Right cardiac atrium (tissue), 5 donors: ENCODE results near the gene LASP1. TPM values are rescaled to one million over a fixed set of nuclear protein-coding genes. Genes with fewer than 3 reads are reported as not detected.
"Not testable (repeated sequence)": the region's sequence is repeated elsewhere in the genome, so short reads cannot be mapped to it uniquely, and the experiment has no call there.

Source experiments
- ATAC-seq, 2 donors: fragments of 200-7000 bp; cut with Tn5 transposase; one replicate each; pipeline versions ENCODE4 v1.8.0 to v1.9.1; 2020; ENCODE audit warnings: moderate library complexity in 2 of 2, mild to moderate bottlenecking in 1 of 2
- DNase-seq, 3 donors: peaks; one replicate each; pipeline ENCODE4 v3.0.0-alpha.2; 2020
- H3K27ac ChIP-seq: one replicate; pipeline ENCODE4 v1.5.1; 2013; ENCODE audit warnings: mild to moderate bottlenecking, low read length, control low read depth, moderate library complexity
- H3K27me3 ChIP-seq: one replicate; pipeline ENCODE4 v1.6.1; 2013; ENCODE audit not compliant: control insufficient read depth, insufficient read depth
- H3K4me1 ChIP-seq: one replicate; pipeline ENCODE4 v1.6.1; 2013; ENCODE audit warnings: low read length; ENCODE audit not compliant: control insufficient read depth, insufficient read depth
- H3K4me3 ChIP-seq: one replicate; pipeline ENCODE4 v1.5.1; 2013; ENCODE audit warnings: low read length, control low read depth
- H3K9me3 ChIP-seq: one replicate; pipeline ENCODE4 v1.6.1; 2013; ENCODE audit warnings: low read length; ENCODE audit not compliant: control insufficient read depth
- WGBS: extraction: QIAGEN DNeasy Blood & Tissue Kit; methylation state at CpG from one replicate; pipeline ENCODE4 v1.1.7; 2013; 5-methylcytosine and 5-hydroxymethylcytosine counted together
- intact Hi-C, 4 donors: fragments of 100-400 bp; cut with DNase I; formaldehyde crosslinking; loops; one replicate each; pipeline versions ENCODE4 v1.11.0 to v1.14.0; 2022 to 2023
- polyA plus RNA-seq: library from polyadenylated mRNA; stranded (reverse); fragments of 200-250 nt; gene quantifications from one replicate; pipeline ENCODE4 v1.2.3, GENCODE V29; 2013
- total RNA-seq, 4 donors: library from RNA; stranded (reverse); fragmentation: NEBNext Ultra II Directional; extraction: Animal tissue kit (Norgen Biotek cat#: 25700); gene quantifications; one replicate each; pipeline ENCODE4 v1.2.1, GENCODE V29; 2021
- donor health status: healthy with polysubstance abuse.
- donor health status: DM: no; HTN: yes; CAD: no.
- donor health status: DM: no; HTN: no; CAD: no.
- donor health status: DM: no; HTN: yes; CAD: no; lungs with severe emphysema.
- donor health status: DM: yes; HTN: yes; CAD: no.

Gene LASP1
- total and polyA plus RNA-seq, 5 donors: 23.8 to 39.6 (median 34.8) TPM

DNA sequence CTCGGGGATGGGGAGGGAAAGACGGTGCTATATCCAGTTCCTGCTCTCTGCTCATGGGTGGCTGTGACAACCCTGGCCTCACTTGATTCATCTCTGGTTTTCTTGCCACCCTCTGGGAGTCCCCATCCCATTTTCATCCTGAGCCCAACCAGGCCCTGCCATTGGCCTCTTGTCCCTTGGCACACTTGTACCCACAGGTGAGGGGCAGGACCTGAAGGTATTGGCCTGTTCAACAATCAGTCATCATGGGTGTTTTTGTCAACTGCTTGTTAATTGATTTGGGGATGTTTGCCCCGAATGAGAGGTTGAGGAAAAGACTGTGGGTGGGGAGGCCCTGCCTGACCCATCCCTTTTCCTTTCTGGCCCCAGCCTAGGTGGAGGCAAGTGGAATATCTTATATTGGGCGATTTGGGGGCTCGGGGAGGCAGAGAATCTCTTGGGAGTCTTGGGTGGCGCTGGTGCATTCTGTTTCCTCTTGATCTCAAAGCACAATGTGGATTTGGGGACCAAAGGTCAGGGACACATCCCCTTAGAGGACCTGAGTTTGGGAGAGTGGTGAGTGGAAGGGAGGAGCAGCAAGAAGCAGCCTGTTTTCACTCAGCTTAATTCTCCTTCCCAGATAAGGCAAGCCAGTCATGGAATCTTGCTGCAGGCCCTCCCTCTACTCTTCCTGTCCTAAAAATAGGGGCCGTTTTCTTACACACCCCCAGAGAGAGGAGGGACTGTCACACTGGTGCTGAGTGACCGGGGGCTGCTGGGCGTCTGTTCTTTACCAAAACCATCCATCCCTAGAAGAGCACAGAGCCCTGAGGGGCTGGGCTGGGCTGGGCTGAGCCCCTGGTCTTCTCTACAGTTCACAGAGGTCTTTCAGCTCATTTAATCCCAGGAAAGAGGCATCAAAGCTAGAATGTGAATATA is 50.8 kb downstream of the LASP1 start:
- Histone ChIP-seq H3K27me3 (no peaks in the 10 kb centered on the region), H3K4me1 (peaks cover 20% of the 10 kb centered on the region), H3K9me3 (no peaks in the 10 kb centered on the region), H3K27ac (peak overlapping the region; percentile 47), H3K4me3 (no peak overlapping the region)
- intact Hi-C loops: no loop called here
- 48% methylated on average over 9 of the region's 9 CpGs for WGBS
- peak; percentile 36 to 76 for ATAC-seq
- DNase-seq: peak in 2 of 3 donors; percentile 43 to 59

DNA sequence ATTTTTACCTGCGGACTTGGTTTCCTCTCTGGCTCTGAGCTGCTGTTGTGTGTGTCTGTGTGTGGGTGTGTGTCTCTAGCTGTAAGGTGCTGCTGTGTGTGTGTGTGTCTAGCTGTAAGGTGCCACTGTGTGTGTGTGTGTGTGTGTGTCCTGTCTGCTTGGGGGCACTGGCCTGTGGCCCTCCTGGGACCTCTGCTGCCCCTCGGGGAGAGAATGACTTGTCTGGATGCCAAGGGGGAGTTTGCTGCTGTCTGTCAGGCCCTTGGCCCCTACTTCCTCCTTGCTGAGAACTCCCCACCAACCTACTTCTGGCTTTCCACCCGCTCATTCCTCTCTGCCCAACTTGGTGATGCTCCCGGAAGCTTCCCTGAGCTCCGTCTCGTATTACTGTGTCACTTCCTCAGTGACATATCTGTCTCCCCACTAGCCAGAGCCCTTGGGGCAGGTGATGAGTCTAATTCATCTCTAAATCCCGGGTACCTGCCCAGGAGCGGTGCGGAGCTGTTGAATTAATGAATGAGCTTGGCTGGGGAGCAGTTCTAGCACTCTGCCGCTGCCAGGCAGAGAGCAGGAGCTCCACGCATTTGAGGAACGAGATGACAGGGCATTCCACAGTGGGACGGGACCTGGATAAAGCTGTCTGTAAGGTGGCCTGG is 52.0 kb downstream of the LASP1 start:
- ATAC-seq: no peak
- WGBS: 57% methylated on average over 13 of the region's 13 CpGs
- DNase-seq: peak in 2 of 3 donors; percentile 44 to 60

DNA sequence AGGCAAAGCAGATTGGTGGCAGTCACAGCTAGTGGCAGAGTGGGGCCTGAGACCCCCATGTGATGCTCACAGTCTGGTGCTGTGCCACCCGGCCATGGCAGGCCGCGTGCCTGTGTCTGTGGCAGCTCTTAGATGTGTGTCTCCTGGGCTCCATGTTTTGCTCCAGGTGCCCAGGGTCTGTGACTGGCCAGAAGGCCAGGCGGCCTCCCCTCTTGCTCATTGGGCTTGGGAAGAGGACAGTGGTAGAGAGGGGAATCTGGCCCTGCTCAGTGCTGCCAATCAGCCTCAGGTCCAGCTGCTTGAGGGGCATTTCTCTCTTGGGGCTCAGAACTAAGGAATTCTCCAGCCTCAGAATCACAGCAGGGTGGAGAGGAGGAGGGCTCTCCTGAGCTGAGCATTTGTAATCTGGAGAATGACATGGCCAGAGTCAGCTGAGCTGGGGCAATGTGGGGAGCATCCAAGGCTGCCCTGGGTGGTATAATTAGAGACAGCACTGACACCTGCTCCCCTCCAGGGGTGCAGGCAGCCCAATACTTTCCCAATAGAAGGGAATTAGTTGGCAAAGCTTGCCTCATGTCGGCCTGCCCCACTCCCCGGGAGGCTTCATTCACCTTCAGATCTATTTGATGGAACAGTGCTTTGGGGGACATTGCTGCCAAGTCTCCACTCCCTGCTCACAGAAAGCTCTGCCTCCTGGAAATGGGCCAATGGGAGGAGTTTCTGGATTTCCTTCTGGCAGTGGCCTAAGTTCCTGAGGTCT is 52.9 kb downstream of the LASP1 start:
- intact Hi-C loops: no loop called here
- peak overlapping the region; percentile 66 for H3K27ac ChIP-seq
- H3K9me3 ChIP-seq: no peaks in the 10 kb centered on the region
- no peaks in the 10 kb centered on the region for H3K27me3 ChIP-seq
- peaks cover 20% of the 10 kb centered on the region for H3K4me1 ChIP-seq
- no peak overlapping the region for H3K4me3 ChIP-seq
- peak; percentile 50 to 57 for ATAC-seq
- peak; percentile 77 to 83 (median 79) for DNase-seq
- 48% methylated on average over 6 of the region's 6 CpGs for WGBS

More for the DNA sequence above, 52.0 kb downstream of the LASP1 start:
- Histone ChIP-seq H3K4me1 (peaks cover 20% of the 10 kb centered on the region), H3K27ac (peak overlapping the region; percentile 60), H3K4me3 (no peak overlapping the region), H3K9me3 (no peaks in the 10 kb centered on the region), H3K27me3 (no peaks in the 10 kb centered on the region)
- intact Hi-C loops: no loop called here

DNA sequence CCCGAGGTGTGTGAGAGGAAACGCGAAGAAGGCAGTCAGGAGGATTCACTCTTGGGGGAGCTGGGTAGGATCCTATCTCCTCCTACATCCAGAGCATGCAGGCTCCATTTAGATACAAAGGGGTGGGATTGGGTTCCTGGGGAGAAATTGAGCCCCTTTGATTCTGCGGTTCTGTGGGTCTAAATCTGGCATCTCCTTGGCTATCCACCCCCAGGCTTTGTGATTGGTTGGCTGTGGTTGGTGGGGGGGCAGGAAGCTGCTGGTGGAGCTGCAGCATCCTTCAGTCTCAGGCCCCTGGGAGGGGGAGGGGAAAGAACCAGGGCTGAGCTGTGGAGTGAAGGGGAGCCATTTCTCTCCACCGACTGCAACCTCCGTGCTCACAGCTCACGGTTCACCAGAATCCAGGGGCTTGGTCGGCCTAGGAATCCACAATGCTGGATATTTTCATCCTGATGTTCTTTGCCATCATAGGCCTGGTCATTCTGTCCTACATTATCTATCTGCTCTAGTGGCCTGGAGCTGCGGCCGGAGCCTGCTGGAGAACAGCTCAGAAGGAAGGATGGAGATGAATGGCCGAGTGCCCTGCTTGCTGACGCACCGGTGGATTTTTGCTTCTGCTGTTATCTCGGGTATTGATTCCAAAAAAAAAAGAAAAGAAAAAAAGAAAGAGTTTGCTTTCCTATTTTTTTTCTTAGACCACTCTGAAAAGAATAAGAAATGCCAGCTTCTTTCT is 55.6 kb downstream of the LASP1 start, which contains the start of gene LASP1NB:
TSS of gene LASP1NB (plus strand) at position 352 of the 733 bp plus-strand sequence.
- H3K4me3 ChIP-seq: peak within 1 kb of the TSS; percentile 32
- intact Hi-C loops: no loop called here
- no peaks in the 10 kb centered on the region for H3K27me3 ChIP-seq
- WGBS: 30% methylated on average over 14 of the region's 14 CpGs
- H3K9me3 ChIP-seq: no peaks in the 10 kb centered on the region
- H3K4me1 ChIP-seq: peaks cover 20% of the 10 kb centered on the region
- DNase-seq (peak; percentile 70 to 83 (median 82)), ATAC-seq (peak; percentile 45 to 47)
- peak within 1 kb of the TSS; percentile 95 for H3K27ac ChIP-seq

DNA sequence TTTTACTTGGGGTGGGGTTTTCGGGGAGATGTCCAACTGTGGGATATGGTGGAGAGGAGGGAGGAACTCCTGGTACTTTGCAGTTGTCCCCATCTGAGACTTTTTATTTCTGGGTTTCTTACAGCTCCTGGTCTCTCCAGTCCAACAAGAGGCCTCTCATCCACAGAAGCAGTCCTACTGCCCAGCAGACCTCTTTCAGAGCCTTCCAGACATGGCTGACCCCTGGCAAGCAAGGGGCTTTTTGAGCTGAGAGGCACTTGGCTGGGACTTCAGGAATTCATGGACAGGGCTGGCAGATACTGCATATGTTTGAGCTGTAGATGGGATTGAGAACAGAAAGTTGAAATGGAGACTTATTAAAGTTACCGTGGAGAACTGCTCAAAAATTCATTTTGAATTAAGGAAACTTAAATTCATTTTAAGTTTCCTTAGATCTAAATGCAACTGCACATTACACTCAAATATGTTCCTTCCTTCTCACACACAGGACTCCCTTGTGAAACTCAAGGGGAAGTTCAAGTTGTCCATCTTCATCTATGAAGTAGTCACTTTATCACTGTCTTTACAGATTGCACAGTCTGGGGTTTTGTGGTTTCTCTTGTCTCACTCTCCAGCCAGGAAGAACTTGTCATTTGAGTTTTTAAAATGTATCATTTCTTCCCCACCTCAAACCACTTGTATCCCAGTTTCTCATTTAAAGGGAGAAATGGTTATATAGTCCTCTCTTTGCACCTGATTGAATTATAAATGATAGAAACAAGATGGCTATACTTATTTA is 56.6 kb downstream of the LASP1 start:
- peak overlapping the region; percentile 89 for H3K27ac ChIP-seq
- no peaks in the 10 kb centered on the region for H3K9me3 ChIP-seq
- 54% methylated on average over 2 of the region's 2 CpGs for whole genome bisulfite sequencing
- ATAC-seq (peak in 1 of 2 donors; percentile 29), DNase-seq (peak in 1 of 3 donors; percentile 64)
- no peaks in the 10 kb centered on the region for H3K27me3 ChIP-seq
- peaks cover 13% of the 10 kb centered on the region for H3K4me1 ChIP-seq
- H3K4me3 ChIP-seq: no peak overlapping the region
- intact Hi-C loops: no loop called here

DNA sequence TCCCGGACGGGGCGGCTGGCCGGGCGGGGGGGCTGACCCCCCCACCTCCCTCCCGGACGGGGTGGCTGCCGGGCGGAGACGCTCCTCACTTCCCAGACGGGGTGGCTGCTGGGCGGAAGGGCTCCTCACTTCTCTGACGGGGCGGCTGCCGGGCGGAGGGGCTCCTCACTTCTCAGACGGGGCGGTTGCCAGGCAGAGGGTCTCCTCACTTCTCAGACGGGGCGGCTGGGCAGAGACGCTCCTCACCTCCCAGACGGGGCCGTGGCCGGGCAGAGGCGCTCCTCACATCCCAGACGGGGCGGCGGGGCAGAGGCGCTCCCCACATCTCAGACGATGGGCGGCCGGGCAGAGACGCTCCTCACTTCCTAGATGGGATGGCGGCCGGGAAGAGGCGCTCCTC is 60.9 kb downstream of the LASP1 start:
- H3K4me3 ChIP-seq, H3K27ac ChIP-seq, H3K27me3 ChIP-seq, intact Hi-C loops, H3K9me3 ChIP-seq, ATAC-seq, H3K4me1 ChIP-seq: not testable (repeated sequence)
- WGBS: 94% methylated on average over 25 of the region's 36 CpGs
- peak in 1 of 3 donors; percentile 46 for DNase-seq

DNA sequence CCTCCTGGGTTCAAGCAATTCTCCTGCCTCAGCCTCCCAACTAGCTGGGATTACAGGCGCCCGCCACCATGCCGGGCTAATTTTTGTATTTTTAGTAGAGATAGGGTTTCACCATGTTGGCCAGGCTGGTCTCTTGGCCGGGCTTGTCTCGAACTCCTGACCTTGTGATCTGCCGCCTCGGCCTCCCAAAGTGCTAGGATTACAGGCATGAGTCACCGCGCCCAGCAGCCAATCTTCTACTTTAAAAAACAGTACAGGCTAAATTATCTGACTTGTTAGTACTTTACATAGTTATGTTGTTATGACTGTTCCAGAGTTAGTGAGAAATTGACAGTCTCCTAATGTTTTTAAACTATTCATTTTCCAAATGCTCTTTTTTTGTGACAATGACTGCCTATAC is 64.1 kb downstream of the LASP1 start:
- H3K27ac ChIP-seq, ATAC-seq, intact Hi-C loops, H3K4me3 ChIP-seq, H3K9me3 ChIP-seq, H3K27me3 ChIP-seq, H3K4me1 ChIP-seq: not testable (repeated sequence)
- peak in 1 of 3 donors; percentile 25 for DNase-seq
- WGBS: 77% methylated on average over 9 of the region's 9 CpGs

DNA sequence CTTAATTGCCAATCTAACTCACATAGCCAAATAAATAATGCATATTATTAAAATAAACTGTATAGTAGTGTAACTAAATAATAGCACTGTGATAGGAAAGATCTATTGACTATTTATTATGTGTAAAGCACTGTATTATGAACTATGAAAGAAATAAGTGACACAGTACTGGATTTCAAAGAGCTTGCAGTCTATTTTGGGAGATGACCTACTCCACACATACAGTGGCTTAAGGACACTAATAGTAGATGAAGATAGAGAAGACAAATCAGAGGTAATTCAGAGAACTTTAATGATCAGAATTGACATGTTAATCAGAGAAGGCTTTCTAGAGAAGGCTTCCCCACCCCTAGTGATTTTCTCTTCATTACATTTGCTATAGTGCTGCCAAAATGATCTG is 70.1 kb downstream of the LASP1 start:
- Histone ChIP-seq H3K27me3 (no peaks in the 10 kb centered on the region), H3K4me1 (no peaks in the 10 kb centered on the region), H3K4me3 (no peak overlapping the region), H3K9me3 (no peaks in the 10 kb centered on the region), H3K27ac (no peak overlapping the region)
- intact Hi-C loops: no loop called here
- no peak for ATAC-seq
- DNase-seq: no peak

DNA sequence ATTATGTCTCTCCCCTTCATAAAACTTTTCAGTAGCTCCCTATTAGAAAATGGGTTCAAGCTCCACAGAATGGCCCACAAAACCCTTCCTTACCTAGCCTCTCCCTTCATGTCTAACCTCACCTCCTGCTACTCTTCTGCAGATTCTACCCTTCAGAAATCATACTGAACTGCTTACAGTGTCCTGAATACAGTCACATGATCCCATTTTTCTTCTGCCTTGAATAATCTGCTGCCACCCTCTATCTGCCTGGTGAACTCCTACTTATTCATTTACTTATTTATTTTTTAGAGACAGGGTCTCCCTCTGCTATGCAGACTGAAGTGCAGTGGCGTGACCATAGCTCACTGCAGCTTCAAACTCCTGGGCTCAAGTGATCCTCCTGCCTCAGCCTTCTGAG is 70.5 kb downstream of the LASP1 start:
- ATAC-seq (no peak), DNase-seq (no peak)
- Histone ChIP-seq H3K4me1 (no peaks in the 10 kb centered on the region), H3K9me3 (no peaks in the 10 kb centered on the region), H3K4me3 (no peak overlapping the region), H3K27me3 (no peaks in the 10 kb centered on the region), H3K27ac (no peak overlapping the region)
- 88% methylated on average over 1 of the region's 1 CpG for WGBS
- intact Hi-C loops: no loop called here
